ENCODE data around the gene NCCRP1.

DNA sequence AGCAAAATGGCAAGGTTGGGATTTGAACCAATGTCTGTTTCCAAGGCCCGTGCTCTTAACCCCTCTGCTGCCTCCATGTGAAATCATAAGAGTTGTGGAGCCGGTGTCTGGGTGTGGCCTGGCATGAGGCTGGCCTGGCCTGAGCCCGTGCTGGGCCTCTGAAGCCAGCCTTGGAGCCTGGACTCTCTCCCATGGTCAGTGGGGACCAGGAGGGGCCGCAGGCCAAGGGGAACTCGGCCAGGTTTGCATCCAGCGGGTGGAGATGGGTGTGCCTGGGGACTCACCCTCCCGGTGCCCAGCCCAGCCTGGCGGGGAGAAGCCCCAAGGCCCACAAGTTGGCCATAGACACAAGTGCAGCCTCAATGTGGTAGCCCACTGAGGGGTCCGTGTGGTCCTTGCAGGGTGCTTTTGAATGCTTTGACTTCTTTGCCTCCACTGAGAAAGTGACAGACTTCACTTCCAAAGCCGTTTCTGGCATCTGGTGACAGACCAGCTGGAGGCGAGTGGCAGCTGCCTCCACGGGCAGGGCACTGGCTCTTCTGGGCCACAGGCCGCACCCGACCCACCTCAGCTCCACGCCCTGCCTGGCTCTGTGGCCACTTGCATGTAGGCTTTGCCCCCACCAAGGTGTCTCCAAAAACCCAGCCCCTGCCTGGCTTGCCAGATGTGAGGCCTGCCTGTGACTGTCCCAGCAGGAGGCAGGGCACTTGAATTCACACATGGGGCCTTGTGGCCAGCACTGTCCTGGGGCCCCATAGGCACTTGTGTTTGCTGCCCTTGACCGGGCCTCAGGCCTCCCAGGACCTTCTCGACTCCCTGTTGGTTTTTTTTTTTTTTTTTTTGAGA, 26.2 kb upstream of the NCCRP1 start:
- TF ChIP-seq, protein P1, sequence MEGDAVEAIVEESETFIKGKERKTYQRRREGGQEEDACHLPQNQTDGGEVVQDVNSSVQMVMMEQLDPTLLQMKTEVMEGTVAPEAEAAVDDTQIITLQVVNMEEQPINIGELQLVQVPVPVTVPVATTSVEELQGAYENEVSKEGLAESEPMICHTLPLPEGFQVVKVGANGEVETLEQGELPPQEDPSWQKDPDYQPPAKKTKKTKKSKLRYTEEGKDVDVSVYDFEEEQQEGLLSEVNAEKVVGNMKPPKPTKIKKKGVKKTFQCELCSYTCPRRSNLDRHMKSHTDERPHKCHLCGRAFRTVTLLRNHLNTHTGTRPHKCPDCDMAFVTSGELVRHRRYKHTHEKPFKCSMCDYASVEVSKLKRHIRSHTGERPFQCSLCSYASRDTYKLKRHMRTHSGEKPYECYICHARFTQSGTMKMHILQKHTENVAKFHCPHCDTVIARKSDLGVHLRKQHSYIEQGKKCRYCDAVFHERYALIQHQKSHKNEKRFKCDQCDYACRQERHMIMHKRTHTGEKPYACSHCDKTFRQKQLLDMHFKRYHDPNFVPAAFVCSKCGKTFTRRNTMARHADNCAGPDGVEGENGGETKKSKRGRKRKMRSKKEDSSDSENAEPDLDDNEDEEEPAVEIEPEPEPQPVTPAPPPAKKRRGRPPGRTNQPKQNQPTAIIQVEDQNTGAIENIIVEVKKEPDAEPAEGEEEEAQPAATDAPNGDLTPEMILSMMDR (conservative IDR thresholded peaks at IDR 0.05; ENCODE audit: low read length), result no peak
- no peak for TF ChIP-seq EZH2phosphoT487 (IDR thresholded peaks at IDR 0.05; ENCODE audit: borderline replicate concordance, low read depth, low read length)
